HG03442 (cell line): ENCODE measurements around the gene POLR2L.

Experiments used
- ATAC-seq: cut with Tn5 transposase; IDR thresholded peaks from one replicate; pipeline ENCODE4 v1.9.1; 2021; ENCODE audit warnings: mild to moderate bottlenecking, moderate library complexity; ENCODE audit not compliant: unreplicated experiment

The POLR2L gene

DNA sequence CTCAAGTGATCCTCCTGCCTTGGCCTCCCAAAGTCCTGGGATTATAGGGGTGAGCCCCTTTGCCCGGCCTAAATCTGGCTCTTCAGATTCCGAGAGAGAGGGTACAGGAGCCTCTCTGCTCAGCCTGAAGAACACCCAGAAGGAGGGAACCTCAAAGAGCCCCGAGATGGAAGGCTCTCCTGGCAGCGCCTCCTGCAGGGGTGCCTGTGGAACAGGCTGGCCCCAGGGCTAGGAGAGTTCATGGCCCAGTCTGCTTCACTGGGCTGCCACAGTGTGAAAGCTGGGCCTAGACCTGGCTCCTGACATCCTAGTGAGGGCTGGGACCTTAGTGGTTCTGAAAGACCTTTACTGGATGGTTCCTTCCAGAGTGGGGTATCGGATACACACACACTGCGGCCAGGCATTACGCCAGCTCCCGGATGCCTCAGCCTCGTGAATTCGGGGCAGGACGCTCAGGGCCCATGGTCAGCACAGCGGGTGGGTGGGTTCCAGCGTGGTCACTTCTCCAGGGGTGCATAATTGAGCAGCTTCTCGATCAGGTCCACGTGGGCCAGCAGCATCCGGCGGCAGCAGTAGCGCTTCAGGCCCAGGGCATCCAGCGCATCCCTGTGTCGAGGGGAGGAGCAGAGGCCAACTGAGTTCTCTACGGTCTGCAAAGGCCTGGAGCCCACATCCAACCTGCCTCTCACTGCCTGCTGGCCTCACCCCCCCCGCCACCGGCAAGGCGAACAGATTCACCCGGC, 2.3 kb downstream of the POLR2L start:
- ATAC-seq = no peak

DNA sequence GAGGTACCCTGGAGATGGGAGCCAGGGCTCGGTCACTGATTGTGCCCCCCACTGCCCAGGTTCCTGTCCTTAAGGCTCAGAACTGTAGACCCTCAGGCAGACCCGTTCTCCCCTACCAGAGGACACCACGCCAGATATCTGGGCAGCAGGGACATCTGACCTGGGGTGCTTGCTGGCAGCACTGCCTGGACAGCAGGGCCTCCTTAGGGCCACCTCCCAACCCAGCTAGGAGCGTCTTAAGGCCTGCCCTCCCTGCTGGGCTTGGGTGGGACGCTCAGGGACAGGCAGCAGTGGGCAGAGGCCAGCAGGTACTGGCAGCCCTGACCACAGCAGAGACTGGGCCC, 3.1 kb downstream of the POLR2L start:
- no peak for ATAC-seq

GRCh38 chr11:838441-839279, 3.7 kb downstream of the POLR2L start:
- no peak for ATAC-seq

DNA sequence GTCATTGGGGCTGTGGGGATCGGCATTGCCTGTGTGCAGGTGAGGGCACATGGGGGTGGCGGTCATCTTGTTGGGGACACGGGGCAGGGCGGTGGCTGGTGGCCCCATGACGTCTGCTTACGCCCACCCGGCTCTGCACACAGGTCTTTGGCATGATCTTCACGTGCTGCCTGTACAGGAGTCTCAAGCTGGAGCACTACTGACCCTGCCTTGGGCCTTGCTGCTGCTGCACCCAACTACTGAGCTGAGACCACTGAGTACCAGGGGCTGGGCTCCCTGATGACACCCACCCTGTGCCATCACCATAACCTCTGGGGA, 4.4 kb downstream of the POLR2L start:
- no peak for ATAC-seq

DNA sequence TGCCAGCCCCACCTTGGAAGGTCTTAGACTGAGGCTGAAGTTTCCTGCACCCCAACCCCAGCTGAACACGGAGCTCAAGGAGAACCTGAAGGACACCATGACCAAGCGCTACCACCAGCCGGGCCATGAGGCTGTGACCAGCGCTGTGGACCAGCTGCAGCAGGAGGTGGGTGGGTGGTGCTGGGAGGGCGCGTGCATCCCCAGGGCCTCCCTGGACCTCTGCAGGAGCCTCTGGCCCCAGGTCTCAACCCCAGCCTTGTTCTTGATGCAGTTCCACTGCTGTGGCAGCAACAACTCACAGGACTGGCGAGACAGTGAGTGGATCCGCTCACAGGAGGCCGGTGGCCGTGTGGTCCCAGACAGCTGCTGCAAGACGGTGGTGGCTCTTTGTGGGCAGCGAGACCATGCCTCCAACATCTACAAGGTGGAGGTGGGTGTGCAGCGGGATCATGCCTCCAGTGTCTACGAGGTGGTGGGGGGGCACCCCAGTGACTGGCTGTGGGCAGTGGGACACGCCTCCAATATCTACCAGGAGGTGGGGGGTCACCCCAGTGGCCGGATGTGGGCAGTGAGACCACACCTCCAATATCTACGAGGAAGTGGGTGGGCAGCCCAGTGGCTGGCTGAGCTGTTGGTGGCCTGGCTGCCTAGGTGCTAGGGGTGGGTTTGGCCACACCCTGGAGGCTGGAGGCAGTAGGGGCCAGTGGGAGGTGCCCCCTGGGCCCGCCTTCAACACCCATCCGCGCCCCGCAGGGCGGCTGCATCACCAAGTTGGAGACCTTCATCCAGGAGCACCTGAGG, 4.9 kb downstream of the POLR2L start:
- no peak for ATAC-seq

GRCh38 chr11:836700-837099, 5.6 kb downstream of the POLR2L start:
- no peak for ATAC-seq

DNA sequence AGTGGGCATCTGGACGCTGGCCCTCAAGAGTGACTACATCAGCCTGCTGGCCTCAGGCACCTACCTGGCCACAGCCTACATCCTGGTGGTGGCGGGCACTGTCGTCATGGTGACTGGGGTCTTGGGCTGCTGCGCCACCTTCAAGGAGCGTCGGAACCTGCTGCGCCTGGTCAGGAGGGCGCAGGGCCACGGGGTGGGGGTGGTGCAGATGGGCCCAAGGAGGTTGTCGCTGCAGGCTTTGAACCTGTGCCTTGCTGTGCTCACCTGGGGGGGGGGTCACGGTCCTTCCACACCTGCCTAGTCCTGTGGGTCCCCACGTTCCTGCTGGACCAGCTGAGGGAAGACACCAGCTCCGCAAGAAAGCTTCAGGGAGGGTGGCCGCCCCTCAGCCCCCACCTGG, 6.1 kb downstream of the POLR2L start:
- ATAC-seq = no peak

DNA sequence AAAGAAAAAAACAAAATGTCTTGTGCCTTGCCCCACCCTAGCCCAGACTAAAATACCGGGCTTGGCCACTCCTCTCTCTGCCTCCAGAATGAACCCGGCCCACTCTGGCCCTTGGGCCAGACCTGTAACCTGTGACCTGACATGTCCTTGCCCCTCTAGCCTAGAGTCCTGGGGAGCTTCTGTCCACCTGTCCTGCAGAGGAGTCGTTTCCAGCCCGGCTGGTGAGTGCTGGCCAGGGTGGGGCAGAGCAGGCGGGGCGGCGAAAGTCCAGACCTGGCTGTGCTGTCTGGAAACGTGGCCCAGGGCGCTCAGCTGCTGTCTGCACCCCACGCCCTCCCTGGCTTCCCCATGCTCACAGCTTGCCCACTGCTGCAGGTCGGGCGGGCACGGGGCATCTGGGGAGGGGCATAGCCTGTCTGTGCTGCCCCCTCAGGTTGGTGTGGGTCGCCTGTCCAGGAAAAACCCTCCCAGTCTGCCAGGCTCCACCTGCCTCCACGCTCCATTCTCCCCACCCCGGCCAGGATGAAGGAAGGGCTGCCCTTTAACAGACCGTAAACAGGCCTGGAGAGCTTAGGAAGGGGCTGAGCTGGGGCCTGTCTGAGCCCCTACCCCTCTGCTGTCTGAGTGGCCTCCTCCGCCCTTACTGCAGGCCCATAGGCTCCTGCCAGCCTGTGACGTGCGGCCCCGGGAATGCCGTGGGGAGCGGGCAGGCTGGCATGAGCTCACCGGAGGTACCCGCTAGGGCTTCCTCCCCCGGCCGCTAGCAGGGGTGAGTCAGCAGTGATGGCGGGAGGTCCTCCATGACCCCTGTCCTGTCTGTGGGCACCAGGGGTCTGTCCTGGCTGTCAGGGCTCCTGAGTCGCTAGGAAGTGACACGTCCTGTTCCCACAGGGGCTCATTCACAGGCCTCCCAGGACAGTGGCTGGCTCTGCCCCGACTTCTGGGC, 7.7 kb downstream of the POLR2L start:
- ATAC-seq = no peak

DNA sequence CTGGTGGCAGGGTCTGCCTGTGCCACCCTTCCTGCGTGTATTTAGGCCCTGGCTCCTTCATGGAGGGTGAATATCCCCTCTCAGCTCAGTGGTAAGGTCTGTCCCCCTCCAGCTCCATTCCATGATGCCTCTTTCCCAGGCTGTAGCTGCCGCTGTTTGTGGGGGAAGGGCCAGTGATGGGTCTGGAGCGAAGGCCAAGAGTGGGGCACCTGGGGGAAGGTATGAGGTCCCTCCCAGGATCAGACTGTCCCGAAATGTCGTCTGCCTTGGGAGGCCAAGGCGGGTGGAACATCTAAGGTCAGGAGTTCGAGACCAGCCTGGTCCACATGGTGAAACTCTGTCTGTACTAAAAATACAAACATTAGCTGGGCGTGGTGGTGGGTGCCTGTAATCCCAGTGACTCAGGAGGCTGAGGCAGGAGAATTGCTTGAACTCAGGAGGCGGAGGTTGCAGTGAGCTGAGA, 8.4 kb downstream of the POLR2L start:
- ATAC-seq = no peak

DNA sequence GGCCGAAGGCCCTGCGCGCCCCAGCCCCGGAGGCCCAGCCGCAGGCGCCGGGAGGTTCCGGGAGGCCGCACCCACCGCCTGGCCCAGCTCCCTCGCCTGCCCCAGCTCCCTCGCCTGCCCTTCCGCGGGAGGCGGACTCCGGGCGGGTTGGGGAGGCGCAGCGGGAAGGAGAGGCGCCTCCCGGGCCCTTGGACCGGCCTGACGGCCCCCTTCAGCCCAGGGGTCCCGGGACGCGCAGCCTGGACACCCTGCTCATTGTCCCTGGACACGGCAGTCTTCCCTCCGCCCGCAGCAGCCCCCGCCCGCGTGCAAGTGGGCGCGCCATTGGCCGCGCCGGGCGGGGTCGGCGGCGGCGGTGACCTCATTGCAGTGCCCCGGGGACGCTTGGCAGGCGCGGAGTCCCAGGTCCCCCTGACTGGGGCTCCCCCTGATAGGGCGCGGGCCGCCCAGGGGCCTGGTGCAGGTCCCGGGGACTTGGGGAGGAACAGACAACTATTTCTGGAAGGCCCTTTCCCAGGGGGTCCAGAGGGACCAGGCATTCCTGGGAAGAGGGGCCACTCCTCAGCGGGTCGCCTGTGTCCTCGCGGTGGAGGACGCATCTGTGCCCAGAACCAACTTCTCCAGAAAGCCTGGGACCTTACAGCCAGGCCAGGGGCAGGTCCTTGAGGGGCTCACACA, 9.1 kb downstream of the POLR2L start:
- peak; percentile 18 for ATAC-seq

GRCh38 chr11:832529-833113, 9.7 kb downstream of the POLR2L start, which contains the start of gene CD151:
Gene CD151, plus strand, starts transcription at chr11:832952. Its CDS starts 3,118 bp downstream, at chr11:836070.
- peak; percentile 37 for ATAC-seq

- no peak for ATAC-seq
These were observed 10.3 kb downstream of the POLR2L start for GRCh38 chr11:831961-832528.

- no peak for ATAC-seq
These were observed 11.0 kb downstream of the POLR2L start for GRCh38 chr11:831118-831864.

DNA sequence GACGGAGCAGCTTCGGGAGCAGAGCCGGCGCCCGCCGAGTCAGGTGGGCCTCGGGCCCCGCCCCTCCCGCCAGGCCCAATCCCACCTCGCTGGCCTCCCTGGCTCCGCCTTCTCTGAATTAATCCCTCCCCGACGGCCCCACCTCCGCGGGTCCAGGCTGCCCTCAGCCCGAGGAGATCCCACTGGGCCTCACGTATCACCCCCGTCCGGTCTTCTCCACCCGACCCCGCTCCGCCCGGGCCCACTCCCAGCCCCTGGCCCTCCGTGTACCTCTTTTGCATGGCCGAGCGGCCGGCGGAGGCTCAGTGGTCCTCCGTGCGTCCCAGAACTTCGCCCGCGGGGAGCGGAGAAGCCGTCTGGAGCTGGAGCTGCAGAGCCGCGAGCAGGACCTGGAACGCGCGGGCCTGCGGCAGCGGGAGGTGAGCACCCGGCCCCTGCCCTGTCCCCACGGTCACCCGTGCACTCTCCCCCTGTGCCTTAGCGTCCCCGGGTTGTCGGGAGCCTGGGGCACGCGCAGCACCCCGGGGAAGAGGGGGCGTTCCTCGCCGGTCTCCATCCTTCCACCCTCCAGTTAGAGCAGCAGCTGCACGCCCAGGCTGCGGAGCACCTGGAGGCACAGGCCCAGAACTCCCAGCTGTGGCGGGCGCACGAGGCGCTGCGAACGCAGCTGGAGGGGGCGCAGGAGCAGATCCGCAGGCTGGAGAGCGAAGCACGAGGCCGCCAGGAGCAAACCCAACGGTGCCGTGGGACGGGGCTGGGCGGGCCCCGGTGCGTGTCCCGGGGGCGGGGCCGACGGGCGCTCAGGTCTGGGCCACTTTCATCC, 11.8 kb downstream of the POLR2L start:
- ATAC-seq = no peak

GRCh38 chr11:829847-830294, 12.5 kb downstream of the POLR2L start:
- no peak for ATAC-seq

GRCh38 chr11:829176-829846, 13.0 kb downstream of the POLR2L start:
- no peak for ATAC-seq
